ENCODE measurements around the gene TET3.

- TF ChIP-seq CTCF (IDR thresholded peaks at IDR 0.05): no peak
- TF ChIP-seq POLR2A (IDR thresholded peaks at IDR 0.05): no peak
These were observed 8.7 kb downstream of the TET3 start for GRCh38 chr2:73993376-73993775.

Measured in lower leg skin (tissue), 3 donors.